Measurements from ENCODE around the gene MOB3A.
"Not testable (repeated sequence)": the region's sequence is repeated elsewhere in the genome, so short reads cannot be mapped to it uniquely, and the experiment has no call there.

The MOB3A gene

DNA sequence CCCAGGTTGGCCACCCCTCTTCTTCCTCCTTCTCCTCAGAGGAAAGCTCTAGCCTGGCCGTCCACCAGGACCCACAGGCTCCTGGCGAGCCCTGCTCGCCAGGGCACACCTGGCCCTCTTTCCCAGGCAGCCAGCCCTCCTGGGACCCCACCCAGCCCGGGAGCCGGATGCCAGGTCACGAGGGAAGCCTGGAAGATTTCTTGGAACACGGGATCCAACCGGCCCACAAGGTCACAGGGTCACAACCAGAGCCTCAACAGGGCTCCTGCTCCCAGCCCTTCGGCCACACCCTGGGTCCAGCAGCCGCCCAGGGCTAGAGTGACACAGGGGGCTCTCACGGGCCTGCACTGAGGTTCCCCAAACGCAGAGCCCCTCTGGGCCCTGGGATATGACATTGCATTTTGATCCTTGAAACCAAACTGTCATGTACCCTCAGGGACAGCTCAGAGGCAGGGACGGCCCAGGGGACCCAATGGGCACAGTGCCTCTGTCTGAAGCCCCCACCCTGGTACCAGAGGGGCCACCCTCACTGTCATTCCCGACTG, 50.6 kb downstream of the MOB3A start:
- no peak for DNase-seq (ENCODE audit: low read depth)

DNA sequence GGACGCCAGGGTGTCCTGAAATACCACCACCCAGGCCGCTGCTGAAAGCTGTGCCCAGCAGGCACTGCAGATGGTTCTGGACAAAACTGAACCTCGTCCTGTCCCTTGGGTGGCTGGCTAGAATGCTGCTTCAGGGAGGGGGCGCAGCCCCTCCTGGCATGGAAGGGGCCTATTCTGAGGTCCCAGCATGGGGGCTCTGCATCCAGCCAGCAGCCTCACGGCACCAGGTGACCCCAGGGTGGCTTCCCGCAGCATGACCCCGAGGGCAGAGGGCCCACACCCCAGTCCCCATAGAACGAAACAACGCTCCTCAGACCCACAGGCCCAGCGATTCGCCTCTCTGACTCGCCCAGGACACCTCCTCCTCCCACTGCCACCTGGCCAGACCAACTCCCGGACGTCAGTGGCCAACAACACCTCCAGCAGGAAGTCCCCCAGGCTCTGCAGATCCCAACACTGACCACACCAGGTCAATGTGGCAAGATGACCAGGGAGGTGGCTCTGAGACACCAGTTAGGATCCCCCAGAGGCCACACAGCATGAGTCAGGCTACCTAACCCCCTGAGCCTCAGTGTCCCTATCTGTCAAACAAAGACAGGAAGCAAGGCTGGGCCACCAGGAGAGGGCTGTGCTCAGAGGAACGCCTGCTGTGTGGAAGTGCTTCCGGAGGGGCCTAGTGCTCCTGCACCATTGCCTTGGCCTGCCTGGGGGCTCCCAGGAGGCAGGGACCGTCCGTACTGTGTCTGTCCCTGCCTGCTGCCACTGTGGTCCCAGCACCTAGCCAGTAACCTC, 51.2 kb downstream of the MOB3A start:
- DNase-seq (ENCODE audit: low read depth), result no peak

- no peak for DNase-seq (ENCODE audit: low read depth)
Measured at GRCh38 chr19:2043961-2044708, 52.0 kb downstream of the MOB3A start.

- no peak for DNase-seq (ENCODE audit: low read depth)
Measured at GRCh38 chr19:2043251-2043641, 52.9 kb downstream of the MOB3A start.

DNA sequence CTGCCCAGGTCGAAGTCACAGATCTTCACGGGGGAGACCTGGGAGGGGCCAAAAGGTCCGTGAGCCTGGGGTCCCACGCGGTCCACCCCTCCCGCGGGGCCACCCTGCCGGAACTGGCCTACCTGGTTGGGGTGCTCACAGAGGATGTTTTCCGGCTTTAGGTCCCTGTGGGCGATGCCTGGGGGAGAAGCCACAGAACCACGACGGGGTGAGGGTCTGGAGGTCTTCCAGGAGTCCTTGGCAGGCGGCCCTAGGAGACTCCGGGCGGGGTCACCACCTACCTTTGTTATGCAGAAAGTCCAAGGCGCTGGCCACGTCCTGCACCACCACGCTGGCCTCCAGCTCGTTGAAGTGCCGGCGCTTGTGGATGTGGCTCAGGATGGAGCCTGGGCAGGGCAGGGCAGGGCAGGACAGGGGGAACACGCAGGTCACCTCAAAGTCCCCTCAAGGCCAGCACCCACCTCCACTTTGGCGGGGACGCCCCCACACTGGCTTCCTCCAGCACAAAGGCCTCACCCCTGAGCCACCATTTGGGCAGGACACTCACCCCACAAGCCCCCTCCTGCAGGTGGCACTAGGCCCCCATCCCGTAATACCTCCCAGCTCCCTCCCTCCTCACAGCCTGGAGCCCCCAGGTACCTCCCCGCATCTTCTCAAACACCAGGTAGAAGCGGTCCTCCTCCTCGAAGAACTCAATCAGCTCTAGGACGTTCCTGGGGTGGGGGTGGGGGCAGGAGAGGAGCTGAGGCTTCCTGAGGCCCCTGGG, 53.5 kb downstream of the MOB3A start:
- no peak for DNase-seq (ENCODE audit: low read depth)

- DNase-seq (ENCODE audit: low read depth), result peak; percentile 96
Measured at GRCh38 chr19:2041683-2042484, 54.2 kb downstream of the MOB3A start.

DNA sequence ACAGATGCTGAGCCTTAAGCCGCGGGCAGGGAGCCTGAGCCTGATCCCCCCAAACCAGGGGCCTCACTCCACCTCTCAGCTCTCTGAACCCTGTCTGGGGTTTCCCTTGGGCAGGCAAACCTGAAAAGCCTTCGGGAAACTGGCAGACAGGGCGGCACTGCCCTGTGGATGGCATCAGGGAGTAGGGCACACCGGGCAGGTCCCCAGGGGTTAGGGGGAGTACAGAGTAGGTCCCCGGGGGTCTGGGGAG, 54.8 kb downstream of the MOB3A start:
- DNase-seq (ENCODE audit: low read depth), result no peak

DNA sequence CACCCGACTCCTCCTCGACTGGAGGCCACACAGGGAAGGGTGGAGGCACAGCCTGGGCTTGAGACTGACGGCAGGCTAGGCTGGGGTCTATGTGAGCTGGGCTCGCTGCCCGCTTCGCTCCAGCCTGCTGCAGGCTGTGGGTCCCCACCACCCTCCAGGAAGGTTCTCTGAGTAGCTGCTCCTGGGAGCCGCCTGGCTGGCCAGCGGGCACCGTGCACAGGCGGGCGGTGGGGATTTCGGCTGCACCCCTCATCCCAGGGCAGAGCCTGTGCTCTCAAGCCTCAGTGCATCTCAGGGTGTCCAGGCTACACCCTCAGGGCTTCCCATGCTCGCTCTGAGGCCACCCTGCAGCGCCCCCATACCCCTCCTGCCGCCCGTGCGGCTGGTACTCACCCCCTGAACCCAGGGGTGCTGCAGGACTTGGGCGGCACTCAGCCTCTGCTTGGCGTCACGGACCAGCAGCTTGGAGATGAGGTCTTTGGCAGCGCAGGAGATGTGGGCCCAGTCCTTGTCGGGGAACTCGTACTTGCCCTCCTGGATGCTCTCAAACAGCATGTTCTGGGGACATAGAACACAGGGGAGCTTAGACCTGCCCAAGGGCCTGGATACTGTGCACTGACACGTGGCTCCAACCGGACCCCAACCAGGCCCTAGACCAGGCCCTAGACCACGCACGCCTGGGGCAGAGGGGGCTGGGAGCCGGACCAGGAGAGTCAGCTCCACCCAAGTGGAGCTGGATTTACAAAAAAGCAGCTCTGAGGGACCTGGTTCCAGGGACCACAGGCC, 55.3 kb downstream of the MOB3A start:
- no peak for DNase-seq (ENCODE audit: low read depth)

DNA sequence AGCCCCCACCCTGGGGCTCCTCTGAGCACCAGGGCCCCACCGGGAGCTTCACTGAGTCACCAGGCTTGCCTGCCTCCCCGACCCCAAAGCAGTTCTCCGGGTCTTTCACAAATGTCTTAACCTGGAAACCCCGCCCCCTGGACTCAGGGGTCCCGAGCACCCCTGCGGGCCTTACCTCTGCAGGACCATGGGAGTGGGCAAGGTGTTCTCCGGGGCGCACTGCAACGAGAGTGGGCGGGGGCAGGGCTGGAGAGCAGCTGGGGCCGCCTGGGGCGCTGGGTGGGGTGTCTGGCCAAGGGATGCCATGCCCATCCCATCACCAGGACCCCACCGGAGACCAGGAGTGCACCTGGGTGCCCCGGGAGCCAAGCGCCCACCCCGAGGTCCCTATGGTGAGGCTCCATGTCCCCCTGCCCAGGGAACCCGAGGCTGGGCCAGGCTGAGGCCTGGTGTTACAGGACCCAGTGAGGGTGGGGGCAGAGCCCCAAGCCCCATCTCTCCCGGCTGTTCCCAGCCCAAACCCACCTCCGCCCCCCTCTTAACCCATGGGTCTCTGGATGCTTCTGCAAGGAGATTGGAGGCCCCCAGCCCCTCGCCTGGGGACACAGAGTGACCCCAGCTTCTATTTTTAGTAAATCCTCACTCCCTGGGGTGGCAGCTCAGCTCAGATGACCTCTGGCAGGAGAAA, 56.0 kb downstream of the MOB3A start:
- DNase-seq (ENCODE audit: low read depth), result no peak

- no peak for DNase-seq (ENCODE audit: low read depth)
Measured at GRCh38 chr19:2039089-2039958, 56.8 kb downstream of the MOB3A start.

DNA sequence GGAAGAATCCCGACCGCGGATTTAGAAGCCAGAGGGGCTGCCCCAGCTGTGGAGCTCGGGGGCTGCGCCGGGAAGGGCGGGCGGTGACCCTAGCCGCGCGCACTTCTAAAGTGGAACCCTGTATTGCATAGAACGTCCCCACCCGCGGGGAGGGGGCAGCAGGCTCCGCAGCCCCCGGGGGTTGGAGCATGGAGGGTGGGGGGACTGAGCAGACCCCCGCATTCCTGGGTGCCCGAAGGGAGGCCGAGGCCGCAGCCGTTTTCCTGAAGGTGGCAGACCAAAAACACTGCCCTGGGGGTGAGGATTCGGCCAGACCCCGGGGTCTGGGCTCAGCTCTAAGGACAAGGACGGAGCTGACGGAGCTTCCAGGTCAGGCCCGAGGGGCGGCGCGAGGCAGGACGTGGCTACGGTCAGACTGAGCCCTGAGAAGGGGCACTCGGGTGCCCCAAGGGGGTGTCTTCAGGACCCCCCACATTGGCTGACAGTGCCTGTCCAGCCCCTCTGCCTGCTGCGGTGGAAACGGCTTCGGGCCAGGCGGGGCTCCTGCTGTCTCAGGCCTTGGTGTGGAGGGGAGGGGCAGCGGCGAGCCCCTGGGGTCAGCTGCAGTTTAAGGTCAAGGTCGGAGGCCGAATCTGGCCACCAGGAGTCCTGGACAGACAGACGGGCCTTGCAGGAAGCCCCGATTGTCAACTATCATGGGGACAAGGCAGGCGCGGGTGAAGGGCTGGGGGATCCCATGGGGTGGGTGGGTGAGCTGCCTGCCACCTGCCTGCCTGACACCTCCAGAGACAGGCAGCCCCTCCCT, 57.6 kb downstream of the MOB3A start:
- DNase-seq (ENCODE audit: low read depth), result no peak

- no peak for DNase-seq (ENCODE audit: low read depth)
Measured at GRCh38 chr19:2037651-2038255, 58.4 kb downstream of the MOB3A start.

- DNase-seq (ENCODE audit: low read depth), result no peak
Measured at GRCh38 chr19:2036424-2036823, 59.7 kb downstream of the MOB3A start.

DNA sequence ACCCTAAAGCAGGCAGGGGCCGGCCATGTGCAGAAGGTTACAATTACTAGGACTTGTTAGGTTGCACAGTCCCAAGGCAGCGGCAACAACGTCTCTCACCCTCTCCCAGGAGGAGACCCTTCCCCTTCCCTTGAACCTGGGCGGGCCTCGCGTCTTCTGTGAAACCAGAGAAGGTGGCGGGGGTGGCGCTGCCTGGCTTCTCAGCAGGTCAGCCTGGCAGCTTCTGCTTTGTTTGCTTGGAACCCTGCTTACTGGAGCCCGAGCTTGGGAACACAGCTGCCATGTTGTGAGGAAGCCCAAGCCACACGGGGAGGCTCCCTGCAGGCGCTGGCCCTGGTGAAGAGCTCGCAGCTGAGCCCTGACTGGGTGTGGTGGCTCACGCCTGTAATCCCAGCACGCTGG, 60.5 kb downstream of the MOB3A start:
- DNase-seq (ENCODE audit: low read depth), result no peak

- DNase-seq (ENCODE audit: low read depth), result peak; percentile 48
Measured at GRCh38 chr19:2034729-2035589, 61.2 kb downstream of the MOB3A start.

DNA sequence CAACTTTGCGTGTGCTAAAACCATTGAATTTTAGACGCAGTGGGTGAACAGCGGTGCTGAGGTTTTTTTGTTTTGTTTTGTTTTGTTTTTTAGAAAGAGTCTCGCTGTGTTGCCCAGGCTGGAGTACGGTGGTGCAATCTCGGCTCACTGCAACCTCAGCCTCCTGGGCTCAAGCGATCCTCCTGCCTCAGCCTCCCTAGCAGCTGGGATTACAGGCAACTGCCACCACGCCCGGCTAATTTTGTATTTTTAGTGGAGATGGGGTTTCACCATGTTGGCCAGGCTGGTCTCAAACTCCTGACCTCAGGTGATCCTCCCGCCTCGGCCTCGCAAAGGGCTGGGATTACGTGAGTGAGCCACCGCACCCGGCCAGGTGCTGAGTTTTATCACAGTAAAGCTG, 61.9 kb downstream of the MOB3A start:
- DNase-seq (ENCODE audit: low read depth), result not testable (repeated sequence)

DNA sequence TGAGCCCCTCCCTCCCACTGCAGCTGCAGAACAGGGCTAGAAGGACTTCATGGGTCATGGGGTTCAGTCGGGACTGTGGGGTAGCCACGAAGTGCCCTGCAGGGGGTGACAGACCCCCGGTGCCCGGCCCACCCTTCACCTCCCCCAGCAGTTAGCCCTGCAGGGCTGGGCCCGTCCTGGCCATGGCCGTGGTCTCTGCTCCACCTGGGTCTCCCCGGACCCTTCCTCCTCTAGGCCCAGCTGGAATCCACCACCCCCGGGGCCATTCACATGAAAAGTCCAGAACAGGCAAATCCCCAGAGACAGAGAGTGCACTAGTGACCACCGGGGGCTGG, 62.3 kb downstream of the MOB3A start:
- no peak for DNase-seq (ENCODE audit: low read depth)

Data from iris pigment epithelial cell (primary cell).